Stimulated activated memory B cell treated with anti-CD40 and anti-IgM and Interleukin-4, amounts not matched to agents 10 μg/mL and 1 μg/mL and 100 μg/mL, for 72 hours (primary cell): ENCODE measurements around the gene CNTNAP5.

ENCODE experiments used
- ATAC-seq: fragments of 150-1000 bp; cut with Tn5 transposase; 2 replicates; pipeline ENCODE4 v1.10.0; 2021
- H3K27ac Mint-ChIP-seq: one replicate; pipeline ENCODE4 v1.8.0; 2022; ENCODE audit warnings: mild to moderate bottlenecking, mixed read lengths
- H3K27me3 Mint-ChIP-seq: one replicate; pipeline ENCODE4 v1.8.0; 2022; ENCODE audit warnings: mixed read lengths
- H3K36me3 Mint-ChIP-seq: one replicate; pipeline ENCODE4 v1.8.0; 2022; ENCODE audit warnings: mixed read lengths
- H3K4me1 Mint-ChIP-seq: one replicate; pipeline ENCODE4 v1.8.0; 2022; ENCODE audit warnings: mixed read lengths
- H3K4me3 Mint-ChIP-seq: one replicate; pipeline ENCODE4 v1.8.0; 2022; ENCODE audit warnings: mild to moderate bottlenecking, moderate library complexity, mixed read lengths
- H3K9me3 Mint-ChIP-seq: one replicate; pipeline ENCODE4 v1.8.0; 2022; ENCODE audit warnings: mixed read lengths

The CNTNAP5 gene

DNA sequence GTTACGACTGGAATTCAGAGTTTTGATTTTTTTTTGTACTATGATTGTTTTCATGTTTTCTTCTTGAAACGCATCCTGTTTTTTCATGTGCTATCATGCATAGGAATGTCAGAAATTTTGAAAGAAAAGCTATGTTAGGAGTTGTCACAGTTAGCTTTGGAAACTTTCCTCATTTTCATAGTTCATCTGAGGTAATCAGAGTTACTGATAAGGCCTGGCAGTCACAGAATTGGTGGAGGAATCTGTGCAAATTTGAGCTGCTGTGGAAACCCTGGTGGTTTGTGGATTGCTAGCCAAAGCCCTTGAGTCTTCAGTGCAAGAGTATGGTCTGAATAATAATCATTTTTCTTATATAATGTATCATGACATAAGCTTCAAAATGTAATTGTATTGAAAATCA, 401.0 kb downstream of the CNTNAP5 start:
- peaks cover 2% of the 10 kb centered on the region for H3K9me3 Mint-ChIP-seq
- ATAC-seq, result no peak
- no peaks in the 10 kb centered on the region for H3K36me3 Mint-ChIP-seq
- no peak overlapping the region for H3K4me3 Mint-ChIP-seq
- no peaks in the 10 kb centered on the region for H3K4me1 Mint-ChIP-seq
- H3K27me3 Mint-ChIP-seq, result no peaks in the 10 kb centered on the region
- no peak overlapping the region for H3K27ac Mint-ChIP-seq

DNA sequence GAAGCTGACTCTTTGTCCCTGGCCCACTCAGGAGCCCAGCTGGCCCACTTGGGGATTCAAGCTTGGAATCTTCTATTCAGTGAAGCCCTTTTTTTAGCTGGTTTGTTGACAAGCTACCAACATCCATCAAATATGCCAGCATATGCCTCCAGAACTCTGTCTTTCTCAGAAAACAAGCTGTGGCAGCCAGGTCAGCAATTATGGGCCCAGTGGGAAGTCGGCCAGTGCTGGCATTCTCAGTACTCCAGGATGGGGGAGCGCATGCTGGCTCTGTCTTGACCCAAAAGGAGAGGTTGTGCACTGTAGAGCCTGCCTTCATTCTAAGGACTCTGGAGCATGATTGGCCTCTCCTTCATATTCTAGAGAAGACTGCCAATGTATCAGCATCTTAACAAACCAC, 401.5 kb downstream of the CNTNAP5 start:
- no peak overlapping the region for H3K27ac Mint-ChIP-seq
- no peak for ATAC-seq
- H3K27me3 Mint-ChIP-seq, result no peaks in the 10 kb centered on the region
- peaks cover 2% of the 10 kb centered on the region for H3K9me3 Mint-ChIP-seq
- no peaks in the 10 kb centered on the region for H3K36me3 Mint-ChIP-seq
- H3K4me3 Mint-ChIP-seq, result no peak overlapping the region
- no peaks in the 10 kb centered on the region for H3K4me1 Mint-ChIP-seq

DNA sequence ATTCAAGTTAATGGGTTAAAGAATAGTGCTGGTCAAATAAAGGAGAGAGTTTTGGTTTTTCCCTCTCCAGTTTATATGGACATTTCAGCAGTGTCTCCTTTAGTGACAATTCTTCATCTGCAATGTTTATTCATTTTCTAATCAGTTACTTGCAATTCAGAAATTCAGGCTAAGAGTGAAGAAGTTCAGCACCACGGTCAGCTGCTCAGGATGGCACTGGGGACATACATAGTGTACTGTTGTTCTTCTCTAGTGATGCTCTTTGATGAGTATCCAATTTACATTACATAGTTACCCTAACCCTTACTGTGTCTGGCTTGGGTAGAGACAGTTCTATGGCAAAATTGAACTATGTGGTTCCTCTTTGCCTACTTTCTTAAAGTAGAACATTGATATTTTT, 412.7 kb downstream of the CNTNAP5 start:
- Mint-ChIP-seq H3K27me3 (no peaks in the 10 kb centered on the region), H3K4me3 (no peak overlapping the region), H3K36me3 (no peaks in the 10 kb centered on the region), H3K9me3 (no peaks in the 10 kb centered on the region), H3K4me1 (no peaks in the 10 kb centered on the region), H3K27ac (no peak overlapping the region)
- no peak for ATAC-seq

DNA sequence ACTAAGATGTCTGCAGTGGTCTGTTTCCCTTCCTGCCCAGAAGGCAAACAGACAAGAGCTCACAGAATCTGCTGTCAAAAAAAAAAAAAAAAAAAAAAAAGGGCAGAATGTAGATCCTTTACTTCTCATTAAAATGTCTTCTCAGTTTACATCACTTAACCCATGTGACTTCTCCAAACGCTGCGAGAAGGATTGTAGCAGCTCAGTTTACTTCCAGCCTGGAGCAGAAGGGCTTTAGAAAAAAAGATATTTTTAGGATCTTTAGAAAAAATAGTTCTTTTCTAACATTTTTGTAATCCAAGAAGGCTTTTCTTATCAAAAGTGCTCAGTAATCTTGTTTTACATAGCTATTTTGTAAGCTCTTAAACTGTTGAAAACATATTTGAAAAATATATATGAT, 425.4 kb downstream of the CNTNAP5 start:
- Mint-ChIP-seq H3K27ac (no peak overlapping the region), H3K4me3 (no peak overlapping the region), H3K27me3 (no peaks in the 10 kb centered on the region), H3K4me1 (no peaks in the 10 kb centered on the region), H3K9me3 (peaks cover 7% of the 10 kb centered on the region), H3K36me3 (no peaks in the 10 kb centered on the region)
- ATAC-seq, result no peak

DNA sequence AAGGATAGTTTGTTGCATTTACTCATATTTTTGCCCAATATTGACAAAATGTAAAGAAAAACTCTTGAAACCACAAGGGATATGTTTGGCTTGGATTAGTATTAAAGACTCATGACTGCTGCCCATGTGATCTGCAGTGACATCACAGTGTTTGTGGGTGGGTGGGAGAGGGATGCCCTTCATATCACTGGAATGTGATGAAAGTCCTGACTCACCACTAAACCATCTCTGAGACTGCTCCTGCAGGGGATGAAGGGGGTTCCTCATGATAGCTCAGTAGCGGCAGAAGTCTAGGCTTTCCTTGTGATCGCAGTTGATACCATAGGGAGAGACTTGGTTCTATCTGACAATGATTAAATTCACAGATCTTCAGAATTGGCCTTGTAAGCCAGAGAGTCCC, 451.2 kb downstream of the CNTNAP5 start:
- H3K4me3 Mint-ChIP-seq, result no peak overlapping the region
- H3K4me1 Mint-ChIP-seq, result no peaks in the 10 kb centered on the region
- H3K36me3 Mint-ChIP-seq, result no peaks in the 10 kb centered on the region
- no peaks in the 10 kb centered on the region for H3K9me3 Mint-ChIP-seq
- no peaks in the 10 kb centered on the region for H3K27me3 Mint-ChIP-seq
- ATAC-seq, result no peak
- no peak overlapping the region for H3K27ac Mint-ChIP-seq

DNA sequence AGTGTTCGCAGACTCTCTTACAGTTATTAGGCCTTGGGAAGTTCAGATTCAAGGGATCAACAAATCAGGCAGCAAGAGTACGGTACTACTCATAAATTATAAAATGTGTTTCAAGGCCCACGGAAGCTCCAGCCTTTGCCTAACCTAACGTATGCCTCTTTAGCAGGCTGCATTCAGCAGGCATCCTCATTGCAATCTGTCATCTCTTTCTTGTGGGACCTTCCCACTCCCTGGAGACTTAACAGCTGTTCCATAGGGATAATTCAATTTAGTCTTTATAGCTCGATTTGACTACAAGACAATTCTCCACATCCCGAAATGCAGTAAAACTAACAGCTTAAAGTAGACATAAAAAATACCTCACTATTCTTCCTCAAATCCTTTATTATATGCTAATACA, 453.7 kb downstream of the CNTNAP5 start:
- no peaks in the 10 kb centered on the region for H3K36me3 Mint-ChIP-seq

DNA sequence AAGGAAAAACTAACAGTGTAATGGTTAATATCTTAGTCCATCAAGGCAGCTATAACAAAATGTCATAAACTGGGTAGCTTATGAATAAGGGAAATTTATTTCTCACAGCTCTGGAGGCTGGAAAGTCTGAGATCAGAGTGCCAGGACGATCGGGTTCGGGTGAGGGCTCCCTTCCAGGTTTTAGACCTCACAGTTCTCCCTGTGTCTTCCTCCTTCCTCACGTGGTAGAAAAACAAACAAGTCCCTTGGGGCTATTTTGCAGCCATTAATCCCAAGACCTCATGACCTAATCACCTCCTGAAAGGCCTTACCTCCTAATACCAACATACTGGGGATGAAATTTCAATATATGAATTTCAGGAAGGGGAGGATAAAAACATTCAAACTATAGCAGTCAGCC, 455.9 kb downstream of the CNTNAP5 start:
- Mint-ChIP-seq H3K4me3 (no peak overlapping the region), H3K27ac (no peak overlapping the region), H3K4me1 (no peaks in the 10 kb centered on the region), H3K27me3 (no peaks in the 10 kb centered on the region), H3K9me3 (no peaks in the 10 kb centered on the region), H3K36me3 (no peaks in the 10 kb centered on the region)
- no peak for ATAC-seq

More for the DNA sequence above, 453.7 kb downstream of the CNTNAP5 start:
- no peaks in the 10 kb centered on the region for H3K27me3 Mint-ChIP-seq
- ATAC-seq, result no peak
- H3K9me3 Mint-ChIP-seq, result no peaks in the 10 kb centered on the region
- no peaks in the 10 kb centered on the region for H3K4me1 Mint-ChIP-seq
- H3K27ac Mint-ChIP-seq, result no peak overlapping the region
- H3K4me3 Mint-ChIP-seq, result no peak overlapping the region

- H3K27me3 Mint-ChIP-seq, result no peaks in the 10 kb centered on the region
- H3K9me3 Mint-ChIP-seq, result no peaks in the 10 kb centered on the region
- H3K4me3 Mint-ChIP-seq, result no peak overlapping the region
- no peaks in the 10 kb centered on the region for H3K4me1 Mint-ChIP-seq
- H3K36me3 Mint-ChIP-seq, result no peaks in the 10 kb centered on the region
- no peak overlapping the region for H3K27ac Mint-ChIP-seq
- ATAC-seq, result no peak
Measured at GRCh38 chr2:124482044-124482443, 457.0 kb downstream of the CNTNAP5 start.

DNA sequence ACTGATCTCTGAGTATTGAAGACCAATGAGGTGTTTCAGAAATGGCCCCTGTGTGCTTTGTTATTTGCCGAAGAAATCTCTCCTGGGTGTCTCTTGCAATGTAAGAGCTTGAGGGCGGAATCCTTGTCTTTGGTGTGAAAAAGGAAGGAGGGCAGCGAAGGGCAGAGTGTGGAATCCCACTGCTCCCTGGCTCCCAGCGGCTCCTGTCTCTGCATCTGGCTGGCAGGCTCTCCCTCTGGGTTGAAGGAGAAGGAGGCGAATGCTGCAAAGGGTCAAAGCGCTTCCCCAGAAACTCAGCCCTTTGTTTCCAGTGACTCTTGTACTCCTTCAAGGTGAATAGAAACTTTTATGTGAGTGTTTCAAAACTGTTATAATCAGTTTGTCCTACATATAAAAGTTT, 457.5 kb downstream of the CNTNAP5 start:
- Mint-ChIP-seq H3K36me3 (no peaks in the 10 kb centered on the region), H3K27me3 (no peaks in the 10 kb centered on the region), H3K4me1 (no peaks in the 10 kb centered on the region), H3K9me3 (no peaks in the 10 kb centered on the region), H3K27ac (no peak overlapping the region), H3K4me3 (no peak overlapping the region)
- no peak for ATAC-seq

GRCh38 chr2:124485659-124486058, 460.6 kb downstream of the CNTNAP5 start:
- H3K27ac Mint-ChIP-seq, result no peak overlapping the region
- no peak for ATAC-seq

GRCh38 chr2:124489686-124490085, 464.6 kb downstream of the CNTNAP5 start:
- Mint-ChIP-seq H3K27me3 (no peaks in the 10 kb centered on the region), H3K27ac (no peak overlapping the region), H3K9me3 (peaks cover 6% of the 10 kb centered on the region), H3K4me1 (no peaks in the 10 kb centered on the region), H3K4me3 (no peak overlapping the region), H3K36me3 (no peaks in the 10 kb centered on the region)
- ATAC-seq, result no peak

More at GRCh38 chr2:124485659-124486058, 460.6 kb downstream of the CNTNAP5 start:
- peaks cover 3% of the 10 kb centered on the region for H3K9me3 Mint-ChIP-seq
- no peaks in the 10 kb centered on the region for H3K36me3 Mint-ChIP-seq
- H3K4me1 Mint-ChIP-seq, result no peaks in the 10 kb centered on the region
- H3K4me3 Mint-ChIP-seq, result no peak overlapping the region
- H3K27me3 Mint-ChIP-seq, result no peaks in the 10 kb centered on the region

GRCh38 chr2:124501575-124502152, 476.6 kb downstream of the CNTNAP5 start:
- H3K36me3 Mint-ChIP-seq, result no peaks in the 10 kb centered on the region

GRCh38 chr2:124514236-124514635, 489.1 kb downstream of the CNTNAP5 start:
- H3K4me3 Mint-ChIP-seq, result no peak overlapping the region
- ATAC-seq, result no peak
- H3K36me3 Mint-ChIP-seq, result no peaks in the 10 kb centered on the region
- no peaks in the 10 kb centered on the region for H3K27me3 Mint-ChIP-seq
- H3K27ac Mint-ChIP-seq, result no peak overlapping the region
- peaks cover 12% of the 10 kb centered on the region for H3K9me3 Mint-ChIP-seq
- no peaks in the 10 kb centered on the region for H3K4me1 Mint-ChIP-seq

More at GRCh38 chr2:124501575-124502152, 476.6 kb downstream of the CNTNAP5 start:
- H3K27me3 Mint-ChIP-seq, result no peaks in the 10 kb centered on the region
- H3K9me3 Mint-ChIP-seq, result peaks cover 4% of the 10 kb centered on the region
- H3K4me1 Mint-ChIP-seq, result no peaks in the 10 kb centered on the region
- no peak for ATAC-seq
- no peak overlapping the region for H3K27ac Mint-ChIP-seq
- no peak overlapping the region for H3K4me3 Mint-ChIP-seq

GRCh38 chr2:124520953-124521352, 495.9 kb downstream of the CNTNAP5 start:
- H3K9me3 Mint-ChIP-seq, result peaks cover 16% of the 10 kb centered on the region
- no peaks in the 10 kb centered on the region for H3K36me3 Mint-ChIP-seq
- H3K27me3 Mint-ChIP-seq, result no peaks in the 10 kb centered on the region
- no peaks in the 10 kb centered on the region for H3K4me1 Mint-ChIP-seq
- H3K27ac Mint-ChIP-seq, result no peak overlapping the region
- no peak overlapping the region for H3K4me3 Mint-ChIP-seq
- no peak for ATAC-seq

GRCh38 chr2:124523096-124523495, 498.0 kb downstream of the CNTNAP5 start:
- Mint-ChIP-seq H3K4me3 (no peak overlapping the region), H3K9me3 (peaks cover 3% of the 10 kb centered on the region), H3K36me3 (no peaks in the 10 kb centered on the region), H3K4me1 (no peaks in the 10 kb centered on the region), H3K27me3 (no peaks in the 10 kb centered on the region), H3K27ac (no peak overlapping the region)
- ATAC-seq, result no peak

DNA sequence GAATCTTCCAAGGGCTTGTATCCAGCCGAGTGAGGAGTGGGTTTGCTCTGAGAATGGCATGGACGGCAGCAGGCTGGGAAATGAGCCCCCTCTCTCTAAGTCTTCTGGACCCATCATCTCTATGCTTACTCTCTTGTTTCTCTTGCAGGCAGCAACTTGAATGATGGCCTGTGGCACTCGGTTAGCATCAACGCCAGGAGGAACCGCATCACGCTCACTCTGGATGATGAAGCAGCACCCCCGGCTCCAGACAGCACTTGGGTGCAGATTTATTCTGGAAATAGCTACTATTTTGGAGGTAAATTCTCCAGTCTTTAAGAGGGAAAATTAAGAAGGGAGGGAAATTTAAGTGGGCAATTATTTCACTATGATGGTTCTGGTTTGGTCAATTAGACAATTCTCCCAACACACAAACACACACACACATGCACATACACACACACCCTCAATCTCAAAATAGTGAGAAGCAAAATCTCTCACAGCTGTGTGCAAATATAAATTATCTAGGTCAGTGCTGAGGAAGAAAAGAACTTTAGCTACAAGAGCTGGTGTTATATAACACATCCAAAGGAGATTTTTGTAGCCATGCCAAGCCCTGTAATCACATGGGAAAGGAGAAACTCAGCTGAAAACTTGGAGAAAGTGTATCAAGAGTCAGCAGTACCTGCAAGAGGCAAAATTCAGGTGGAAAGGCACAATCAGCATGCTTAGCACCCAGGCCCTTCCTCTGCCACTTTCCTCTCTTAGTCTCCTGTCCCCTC, 499.2 kb downstream of the CNTNAP5 start:
- peaks cover 3% of the 10 kb centered on the region for H3K9me3 Mint-ChIP-seq
- H3K27me3 Mint-ChIP-seq, result no peaks in the 10 kb centered on the region
- ATAC-seq, result no peak
- H3K4me3 Mint-ChIP-seq, result no peak overlapping the region
- no peaks in the 10 kb centered on the region for H3K4me1 Mint-ChIP-seq
- H3K36me3 Mint-ChIP-seq, result no peaks in the 10 kb centered on the region
- no peak overlapping the region for H3K27ac Mint-ChIP-seq
